A549 (cell line): Measurements from ENCODE around the gene CISD3. TPM values are rescaled to one million over a fixed set of nuclear protein-coding genes. Genes with fewer than 3 reads are reported as not detected.

Experiments used
- ATAC-seq, 2 experiments: fragments of 200-7000 bp in 1 of 2; fragments of >200 bp in 1 of 2; cut with Nextera tagmentation in 1 of 2; cut with Tn5 transposase in 1 of 2; 3 replicates each; pipeline versions ENCODE4 v1.8.0 to v1.9.1; 2018 to 2020; ENCODE audit warnings: mild to moderate bottlenecking in 1 of 2, moderate library complexity in 1 of 2
- CTCF ChIA-PET: fragments of 300-600 bp; sonication (Branson Sonifier 250); formaldehyde crosslinking; extraction: SDS; loops from one replicate; lab custom pipeline; 2021; ENCODE audit warnings: antibody characterized with exemption, inconsistent platforms; lab: Yijun Ruan, JAX
- POLR2A ChIA-PET: fragments of 350-600 bp; formaldehyde crosslinking; extraction: SDS; loops from one replicate; lab custom pipeline; 2021; ENCODE audit warnings: antibody characterized with exemption, inconsistent platforms; lab: Yijun Ruan, JAX
- DNase-seq, 2 experiments: peaks; one replicate each; pipeline versions ENCODE4 v3.0.0 to v3.0.0-alpha.2; 2011 to 2016; ENCODE audit warnings: low read depth in 1 of 2, low spot score in 1 of 2
- FAIRE-seq: peaks from 2 replicates; lab custom pipeline; 2011; peaks lifted over from hg19 to GRCh38; lab: Jason Lieb, UNC
- H3K27ac ChIP-seq, 2 experiments: fragments of >200 bp; sonication (Bioruptor Twin); formaldehyde crosslinking; 3 replicates each; pipeline ENCODE4 v1.5.1; 2016 to 2017
- H3K4me1 ChIP-seq: fragments of >200 bp; sonication (Bioruptor Twin); formaldehyde crosslinking; 3 replicates; pipeline ENCODE4 v1.6.1; 2016
- H3K4me2 ChIP-seq: fragments of >200 bp; sonication (Bioruptor Twin); formaldehyde crosslinking; 3 replicates; pipeline ENCODE4 v1.6.1; 2016
- H3K4me3 ChIP-seq: fragments of >200 bp; sonication (Bioruptor Twin); formaldehyde crosslinking; 3 replicates; pipeline ENCODE4 v1.5.1; 2016
- H3K9me3 ChIP-seq: fragments of >200 bp; sonication (Bioruptor Twin); formaldehyde crosslinking; 3 replicates; pipeline ENCODE4 v1.6.1; 2016
- CBX2 ChIP-seq: fragments of 200-600 bp; sonication (generic); IDR thresholded peaks from 2 replicates; pipeline ENCODE4 v1.6.1; 2016; ENCODE audit warnings: low read depth, mild to moderate bottlenecking, borderline replicate concordance
- CBX8 ChIP-seq: fragments of 200-600 bp; sonication (generic); IDR thresholded peaks from 2 replicates; pipeline ENCODE4 v1.6.1; 2016
- CHD4 ChIP-seq: fragments of 200-600 bp; sonication (generic); IDR thresholded peaks from 2 replicates; pipeline ENCODE4 v1.6.1; 2016; ENCODE audit warnings: antibody characterized with exemption, mild to moderate bottlenecking, borderline replicate concordance
- E2F6 ChIP-seq: IDR thresholded peaks from 2 replicates; pipeline ENCODE4 v1.6.1; 2012; ENCODE audit warnings: low read depth, borderline replicate concordance
- EHMT2 ChIP-seq: fragments of 200-600 bp; sonication (generic); IDR thresholded peaks from 2 replicates; pipeline ENCODE4 v1.6.1; 2016; ENCODE audit warnings: antibody characterized with exemption, low read depth, mild to moderate bottlenecking, moderate library complexity
- EP300 ChIP-seq, 2 experiments: fragments of >200 bp; sonication (Bioruptor Twin); formaldehyde crosslinking; IDR thresholded peaks; 2 replicates in 1 of 2; 3 replicates in 1 of 2; pipeline ENCODE4 v1.6.1; 2016 to 2017
- FOSB ChIP-seq: fragments of 250-450 bp; sonication (Bioruptor Pico); IDR thresholded peaks from 2 replicates; pipeline ENCODE4 v1.5.0; 2020; ENCODE audit warnings: mild to moderate bottlenecking, moderate library complexity
- FOSL2 ChIP-seq, 2 experiments: fragments of 450-650 bp in 1 of 2; fragments of >200 bp in 1 of 2; sonication (Bioruptor Twin) in 1 of 2; formaldehyde crosslinking; IDR thresholded peaks; 2 replicates each; pipeline versions ENCODE4 v1.5.0 to v1.6.1; 2016 to 2020; ENCODE audit warnings: mild to moderate bottlenecking in 1 of 2, moderate library complexity in 1 of 2
- GATA3 ChIP-seq: IDR thresholded peaks from 2 replicates; pipeline ENCODE4 v1.6.1; 2012; ENCODE audit warnings: borderline replicate concordance
- HDAC2 ChIP-seq: fragments of 200-600 bp; sonication (generic); IDR thresholded peaks from 2 replicates; pipeline ENCODE4 v1.6.1; 2016
- HEYL ChIP-seq: fragments of 250-450 bp; sonication (Bioruptor Pico); IDR thresholded peaks from 2 replicates; pipeline ENCODE4 v1.8.0; 2021; ENCODE audit warnings: mild to moderate bottlenecking, moderate library complexity
- HOXA7 ChIP-seq: fragments of 250-450 bp; sonication (Bioruptor Pico); IDR thresholded peaks from 2 replicates; pipeline ENCODE4 v1.5.0; 2020; ENCODE audit warnings: mild to moderate bottlenecking, moderate library complexity
- JUNB ChIP-seq: fragments of >200 bp; sonication (Bioruptor Twin); formaldehyde crosslinking; IDR thresholded peaks from 2 replicates; pipeline ENCODE4 v1.6.1; 2016
- KDM5A ChIP-seq: fragments of 200-600 bp; sonication (generic); IDR thresholded peaks from 2 replicates; pipeline ENCODE4 v1.6.1; 2016; ENCODE audit warnings: antibody characterized with exemption, mild to moderate bottlenecking
- MAFK ChIP-seq: fragments of 450-650 bp; IDR thresholded peaks from 2 replicates; pipeline ENCODE4 v1.6.1; 2014; ENCODE audit not compliant: partially characterized antibody
- MAX ChIP-seq: IDR thresholded peaks from 2 replicates; pipeline ENCODE4 v1.6.1; 2012
- MAZ ChIP-seq: fragments of 150-350 bp; IDR thresholded peaks from 2 replicates; pipeline ENCODE4 v1.6.1; 2014; ENCODE audit warnings: antibody characterized with exemption, low read depth, low read length, borderline replicate concordance
- MYC ChIP-seq: IDR thresholded peaks from 2 replicates; pipeline ENCODE4 v1.6.1; 2012; ENCODE audit warnings: mild to moderate bottlenecking, inconsistent platforms, low read length, improper control_type of control experiment, borderline replicate concordance
- NFE2L2 ChIP-seq: fragments of 150-350 bp; conservative IDR thresholded peaks from 2 replicates; pipeline ENCODE4 v1.6.1; 2014; ENCODE audit warnings: low read length
- NR3C1 ChIP-seq: fragments of >200 bp; sonication (Bioruptor Twin); formaldehyde crosslinking; IDR thresholded peaks from 3 replicates; pipeline ENCODE4 v1.6.1; 2017
- PBX3 ChIP-seq: IDR thresholded peaks from 2 replicates; pipeline ENCODE4 v1.6.1; 2012
- POLR2A ChIP-seq: IDR thresholded peaks from 2 replicates; pipeline ENCODE4 v1.6.1; 2012; ENCODE audit warnings: mild to moderate bottlenecking, low read length
- RARB ChIP-seq: fragments of 250-450 bp; sonication (Bioruptor Pico); IDR thresholded peaks from 2 replicates; pipeline ENCODE4 v1.8.0; 2021; ENCODE audit warnings: mild to moderate bottlenecking, moderate library complexity
- SMC3 ChIP-seq: fragments of >200 bp; sonication (Bioruptor Twin); formaldehyde crosslinking; IDR thresholded peaks from 3 replicates; pipeline ENCODE4 v1.6.1; 2018; ENCODE audit warnings: inconsistent platforms
- SREBF2 ChIP-seq: fragments of 450-650 bp; IDR thresholded peaks from 2 replicates; pipeline ENCODE4 v1.6.1; 2014; ENCODE audit warnings: mild to moderate bottlenecking, moderate library complexity
- TP53 ChIP-seq: fragments of 250-450 bp; sonication (Bioruptor Pico); IDR thresholded peaks from 2 replicates; pipeline ENCODE4 v1.5.0; 2021; ENCODE audit warnings: mild to moderate bottlenecking, moderate library complexity
- ZNF302 ChIP-seq: fragments of 250-450 bp; sonication (Bioruptor Pico); IDR thresholded peaks from 2 replicates; pipeline ENCODE4 v1.9.0; 2021; ENCODE audit warnings: inconsistent platforms, mild to moderate bottlenecking, moderate library complexity
- ZSCAN20 ChIP-seq: fragments of 250-450 bp; sonication (Bioruptor Pico); IDR thresholded peaks from 2 replicates; pipeline ENCODE4 v1.8.0; 2022; ENCODE audit warnings: mild to moderate bottlenecking, moderate library complexity
- WGBS: methylation state at CpG from one replicate; pipeline ENCODE4 v1.1.6; 2017; ENCODE audit errors: missing lambda C conversion rate; 5-methylcytosine and 5-hydroxymethylcytosine counted together
- polyA plus RNA-seq, 4 experiments: library from polyadenylated mRNA; depleted of rRNA in 3 of 4; stranded (reverse); fragments of >200 nt; fragmentation: RNase III in 1 of 4; extraction: RNeasy Plus Mini Kit Qiagen cat#74134 plus additional on column Dnase treatment in 1 of 4; gene quantifications; 2 replicates in 3 of 4; 3 replicates in 1 of 4; pipeline ENCODE4 v1.2.3, GENCODE V29; 2011 to 2017
- TF ChIP-seq, protein P1 (sequence below): fragments of 450-650 bp; IDR thresholded peaks from 2 replicates; pipeline ENCODE4 v1.6.1; 2014; ENCODE audit warnings: antibody characterized with exemption
- TF ChIP-seq, protein P2 (sequence below): fragments of 250-450 bp; sonication (Bioruptor Pico); IDR thresholded peaks from 2 replicates; pipeline ENCODE4 v1.5.0; 2020; ENCODE audit warnings: low read depth, mild to moderate bottlenecking, moderate library complexity
- TF ChIP-seq, protein P3 (sequence below): fragments of 200-600 bp; sonication (generic); IDR thresholded peaks from 2 replicates; pipeline ENCODE4 v1.6.1; 2016; ENCODE audit warnings: antibody characterized with exemption, mild to moderate bottlenecking, moderate library complexity
- TF ChIP-seq, protein P4 (sequence below): fragments of >200 bp; sonication (Bioruptor Twin); formaldehyde crosslinking; IDR thresholded peaks from 3 replicates; pipeline ENCODE4 v1.6.1; 2016

The CISD3 gene
- polyA plus RNA-seq, 2 of the 4 experiments (the other 2 are of a cell fraction): 24.5 to 33.0 TPM

DNA sequence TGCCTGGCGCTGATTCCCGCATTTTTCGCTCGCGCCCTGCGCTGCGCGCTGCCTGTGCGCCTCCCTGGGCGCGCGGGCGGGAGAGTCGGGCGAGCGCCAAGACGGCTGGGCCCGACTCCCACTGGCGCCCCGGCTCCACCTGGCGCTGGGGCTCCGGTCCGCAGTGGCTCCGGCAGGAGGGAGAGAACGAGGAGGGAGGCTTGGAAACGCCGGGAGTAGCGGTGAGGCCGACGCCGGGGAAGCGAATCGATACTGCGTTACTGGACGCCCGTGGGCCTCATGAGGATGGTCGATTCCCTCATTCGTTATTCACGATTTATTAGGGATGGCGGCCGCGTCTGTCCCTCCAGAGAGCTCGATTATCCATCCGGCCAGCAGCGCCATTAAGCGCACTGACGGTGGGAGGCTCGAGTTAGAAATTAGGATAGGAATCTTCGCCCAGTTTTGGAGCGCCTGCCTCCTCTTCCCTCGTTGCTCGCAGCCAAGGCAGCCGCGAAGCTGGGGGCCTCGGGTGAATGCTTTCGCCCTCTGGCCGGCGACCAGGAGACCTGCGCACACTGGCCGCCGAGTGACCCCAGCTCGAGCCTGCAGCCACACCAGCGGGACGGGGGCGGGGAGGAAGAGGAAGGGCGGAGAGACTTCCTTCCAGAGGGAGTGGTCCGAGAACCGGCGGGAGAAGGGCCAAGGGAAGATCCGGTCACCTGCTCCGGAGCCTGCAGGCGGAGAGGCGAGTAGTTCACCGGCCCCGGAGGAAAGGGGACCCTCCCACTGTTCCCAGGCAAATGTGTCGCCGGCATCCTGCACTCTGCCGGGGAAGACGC is 19.3 kb downstream of the CISD3 start:
- ATAC-seq: peak; percentile 37 to 55
- no peak for FAIRE-seq
- peaks cover 40% of the 10 kb centered on the region for H3K4me1 ChIP-seq
- WGBS: 2% methylated on average over 66 of the region's 79 CpGs
- H3K4me3 ChIP-seq: peak overlapping the region; percentile 96
- H3K27ac ChIP-seq: peak overlapping the region; percentile 90 to 98
- ChIA-PET POLR2A (interaction anchor here (0.6 to 2.0 kb wide), 8 partner anchors 15 to 104 kb away, joined by 3 to 8 read pairs (median 4); partner anchors contain the start of genes CISD3 and RPL23), CTCF (interaction anchor here (0.6 to 1.4 kb wide), 3 partner anchors 14 to 26 kb away, joined by 3 to 12 read pairs (median 5); no protein-coding TSS in a partner anchor)
- H3K9me3 ChIP-seq: no peaks in the 10 kb centered on the region
- DNase-seq: peak; percentile 65 to 92
- H3K4me2 ChIP-seq: peak overlapping the region; percentile 82
- no peak for TF ChIP-seq SMC3
- 0 out of 2 replicates have a peak, but pooled peaks have one; percentile 32 for TF ChIP-seq HDAC2
- TF ChIP-seq HOXA7 (CRISPR knock-in tag): 0 out of 2 replicates have a peak, but pooled peaks have one; percentile 36
- TF ChIP-seq MAX: peak; percentile 93
- TF ChIP-seq, protein P1, sequence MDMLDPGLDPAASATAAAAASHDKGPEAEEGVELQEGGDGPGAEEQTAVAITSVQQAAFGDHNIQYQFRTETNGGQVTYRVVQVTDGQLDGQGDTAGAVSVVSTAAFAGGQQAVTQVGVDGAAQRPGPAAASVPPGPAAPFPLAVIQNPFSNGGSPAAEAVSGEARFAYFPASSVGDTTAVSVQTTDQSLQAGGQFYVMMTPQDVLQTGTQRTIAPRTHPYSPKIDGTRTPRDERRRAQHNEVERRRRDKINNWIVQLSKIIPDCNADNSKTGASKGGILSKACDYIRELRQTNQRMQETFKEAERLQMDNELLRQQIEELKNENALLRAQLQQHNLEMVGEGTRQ: peak; percentile 57
- TF ChIP-seq GATA3: 0 out of 2 replicates have a peak, but pooled peaks have one; percentile 33
- no peak for TF ChIP-seq MAFK
- no peak for TF ChIP-seq EP300 (IDR thresholded peaks at IDR 0.05)
- TF ChIP-seq NFE2L2: no peak
- TF ChIP-seq MYC: no peak
- no peak for TF ChIP-seq NR3C1
- TF ChIP-seq FOSL2 (IDR thresholded peaks at IDR 0.05): no peak
- no peak; the same call in 1 of the 2 replicates for TF ChIP-seq FOSL2 (CRISPR knock-in tag; IDR thresholded peaks at IDR 0.05)
- TF ChIP-seq ZNF302 (CRISPR knock-in tag): no peak
- 0 out of 2 replicates have a peak, but pooled peaks have one; percentile 37 for TF ChIP-seq TP53 (CRISPR knock-in tag)
- no peak for TF ChIP-seq SREBF2
- TF ChIP-seq EHMT2: no peak
- TF ChIP-seq CBX2: no peak
- TF ChIP-seq CHD4: no peak
- TF ChIP-seq E2F6: peak; percentile 96
- no peak for TF ChIP-seq JUNB
- no peak for TF ChIP-seq ZSCAN20 (CRISPR knock-in tag)
- no peak for TF ChIP-seq FOSB
- TF ChIP-seq, protein P2, sequence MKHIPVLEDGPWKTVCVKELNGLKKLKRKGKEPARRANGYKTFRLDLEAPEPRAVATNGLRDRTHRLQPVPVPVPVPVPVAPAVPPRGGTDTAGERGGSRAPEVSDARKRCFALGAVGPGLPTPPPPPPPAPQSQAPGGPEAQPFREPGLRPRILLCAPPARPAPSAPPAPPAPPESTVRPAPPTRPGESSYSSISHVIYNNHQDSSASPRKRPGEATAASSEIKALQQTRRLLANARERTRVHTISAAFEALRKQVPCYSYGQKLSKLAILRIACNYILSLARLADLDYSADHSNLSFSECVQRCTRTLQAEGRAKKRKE: no peak
- no peak for TF ChIP-seq CBX8
- peak; percentile 21; the same call in 1 of the 2 replicates for TF ChIP-seq PBX3
- no peak for TF ChIP-seq KDM5A
- 0 out of 2 replicates have a peak, but pooled peaks have one; percentile 53 for TF ChIP-seq RARB (CRISPR knock-in tag)
- TF ChIP-seq, protein P3, sequence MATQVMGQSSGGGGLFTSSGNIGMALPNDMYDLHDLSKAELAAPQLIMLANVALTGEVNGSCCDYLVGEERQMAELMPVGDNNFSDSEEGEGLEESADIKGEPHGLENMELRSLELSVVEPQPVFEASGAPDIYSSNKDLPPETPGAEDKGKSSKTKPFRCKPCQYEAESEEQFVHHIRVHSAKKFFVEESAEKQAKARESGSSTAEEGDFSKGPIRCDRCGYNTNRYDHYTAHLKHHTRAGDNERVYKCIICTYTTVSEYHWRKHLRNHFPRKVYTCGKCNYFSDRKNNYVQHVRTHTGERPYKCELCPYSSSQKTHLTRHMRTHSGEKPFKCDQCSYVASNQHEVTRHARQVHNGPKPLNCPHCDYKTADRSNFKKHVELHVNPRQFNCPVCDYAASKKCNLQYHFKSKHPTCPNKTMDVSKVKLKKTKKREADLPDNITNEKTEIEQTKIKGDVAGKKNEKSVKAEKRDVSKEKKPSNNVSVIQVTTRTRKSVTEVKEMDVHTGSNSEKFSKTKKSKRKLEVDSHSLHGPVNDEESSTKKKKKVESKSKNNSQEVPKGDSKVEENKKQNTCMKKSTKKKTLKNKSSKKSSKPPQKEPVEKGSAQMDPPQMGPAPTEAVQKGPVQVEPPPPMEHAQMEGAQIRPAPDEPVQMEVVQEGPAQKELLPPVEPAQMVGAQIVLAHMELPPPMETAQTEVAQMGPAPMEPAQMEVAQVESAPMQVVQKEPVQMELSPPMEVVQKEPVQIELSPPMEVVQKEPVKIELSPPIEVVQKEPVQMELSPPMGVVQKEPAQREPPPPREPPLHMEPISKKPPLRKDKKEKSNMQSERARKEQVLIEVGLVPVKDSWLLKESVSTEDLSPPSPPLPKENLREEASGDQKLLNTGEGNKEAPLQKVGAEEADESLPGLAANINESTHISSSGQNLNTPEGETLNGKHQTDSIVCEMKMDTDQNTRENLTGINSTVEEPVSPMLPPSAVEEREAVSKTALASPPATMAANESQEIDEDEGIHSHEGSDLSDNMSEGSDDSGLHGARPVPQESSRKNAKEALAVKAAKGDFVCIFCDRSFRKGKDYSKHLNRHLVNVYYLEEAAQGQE: no peak
- TF ChIP-seq POLR2A: peak; percentile 96
- TF ChIP-seq HEYL (CRISPR knock-in tag): no peak
- TF ChIP-seq MAZ: 0 out of 2 replicates have a peak, but pooled peaks have one; percentile 48
- TF ChIP-seq, protein P4, sequence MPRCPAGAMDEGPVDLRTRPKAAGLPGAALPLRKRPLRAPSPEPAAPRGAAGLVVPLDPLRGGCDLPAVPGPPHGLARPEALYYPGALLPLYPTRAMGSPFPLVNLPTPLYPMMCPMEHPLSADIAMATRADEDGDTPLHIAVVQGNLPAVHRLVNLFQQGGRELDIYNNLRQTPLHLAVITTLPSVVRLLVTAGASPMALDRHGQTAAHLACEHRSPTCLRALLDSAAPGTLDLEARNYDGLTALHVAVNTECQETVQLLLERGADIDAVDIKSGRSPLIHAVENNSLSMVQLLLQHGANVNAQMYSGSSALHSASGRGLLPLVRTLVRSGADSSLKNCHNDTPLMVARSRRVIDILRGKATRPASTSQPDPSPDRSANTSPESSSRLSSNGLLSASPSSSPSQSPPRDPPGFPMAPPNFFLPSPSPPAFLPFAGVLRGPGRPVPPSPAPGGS: peak; percentile 81
